GM12878 (cell line): ENCODE data around the gene SLC6A3. TPM values are rescaled to one million over a fixed set of nuclear protein-coding genes. Genes with fewer than 3 reads are reported as not detected.

Experiments
- ATAC-seq: fragments of 200-7000 bp; cut with Tn5 transposase; 3 replicates; pipeline ENCODE4 v1.9.1; 2020; ENCODE audit warnings: mild to moderate bottlenecking, moderate library complexity
- BruUV-seq: library from RNA; stranded (reverse); fragments of 400-500 nt; replicated peaks from 2 replicates; lab custom pipeline; 2021; lab: Mats Ljungman, UMichigan
- CTCF ChIA-PET: fragments of 300-600 bp; sonication (Branson Sonifier 250); formaldehyde crosslinking; extraction: SDS; loops from one replicate; lab custom pipeline; 2021; ENCODE audit warnings: inconsistent platforms; lab: Yijun Ruan, JAX
- POLR2A ChIA-PET: fragments of 350-600 bp; formaldehyde crosslinking; extraction: SDS; loops from one replicate; lab custom pipeline; 2021; ENCODE audit warnings: inconsistent platforms; lab: Charles Lee
- RAD21 ChIA-PET: fragments of 300-600 bp; sonication (Branson Sonifier 250); formaldehyde crosslinking; loops from one replicate; lab custom pipeline; 2023; ENCODE audit warnings: antibody characterized with exemption; ENCODE audit not compliant: unreplicated experiment; lab: Charles Lee
- SMC1A ChIA-PET: fragments of 300-600 bp; sonication (Branson Sonifier 250); formaldehyde crosslinking; loops from one replicate; lab custom pipeline; 2023; ENCODE audit not compliant: unreplicated experiment, uncharacterized antibody; lab: Charles Lee
- DNase-seq: peaks from one replicate; pipeline ENCODE4 v3.0.0-alpha.2; 2011; ENCODE audit warnings: low read depth, low spot score
- FAIRE-seq: peaks from 3 replicates; lab custom pipeline; 2011; peaks lifted over from hg19 to GRCh38; lab: Jason Lieb, UNC
- H2AFZ ChIP-seq: 2 replicates; pipeline ENCODE4 v1.6.0; 2011; ENCODE audit warnings: low read depth, low read length, control low read depth; ENCODE audit not compliant: control insufficient read depth
- H3K27ac ChIP-seq: 2 replicates; pipeline ENCODE4 v1.5.1; 2011; ENCODE audit warnings: control low read depth; ENCODE audit not compliant: control insufficient read depth, insufficient read depth
- H3K27me3 ChIP-seq, 2 experiments: replicated peaks in 1 of 2; 2 replicates each; pipeline versions ENCODE4 v1.6.0 to v1.6.1; 2011; ENCODE audit warnings: low read length in 1 of 2; ENCODE audit not compliant: control insufficient read depth in 2 of 2, insufficient read depth in 2 of 2
- H3K36me3 ChIP-seq, 2 experiments: 2 replicates each; pipeline ENCODE4 v1.5.1; 2011; ENCODE audit warnings: low read length in 1 of 2; ENCODE audit not compliant: control insufficient read depth in 2 of 2, insufficient read depth in 2 of 2
- H3K4me1 ChIP-seq: 2 replicates; pipeline ENCODE4 v1.6.1; 2011; ENCODE audit warnings: mild to moderate bottlenecking, low read length, moderate library complexity, mixed read lengths; ENCODE audit not compliant: control insufficient read depth, insufficient read depth
- H3K4me2 ChIP-seq: 2 replicates; pipeline ENCODE4 v1.6.0; 2011; ENCODE audit warnings: control low read depth; ENCODE audit not compliant: control insufficient read depth, insufficient read depth
- H3K4me3 ChIP-seq: fragments of 200-600 bp; sonication (generic); 2 replicates; pipeline ENCODE4 v1.5.1; 2016
- H3K79me2 ChIP-seq: 2 replicates; pipeline ENCODE4 v1.6.0; 2011; ENCODE audit warnings: low read length; ENCODE audit not compliant: control insufficient read depth, insufficient read depth
- H3K9ac ChIP-seq: 2 replicates; pipeline ENCODE4 v1.8.0; 2011; ENCODE audit warnings: low read length, control low read depth, mixed read lengths; ENCODE audit not compliant: control insufficient read depth, insufficient read depth
- H3K9me3 ChIP-seq: replicated peaks from 3 replicates; pipeline ENCODE4 v1.5.1; 2011; ENCODE audit warnings: mild to moderate bottlenecking, low read length; ENCODE audit not compliant: control insufficient read depth, insufficient read depth
- H4K20me1 ChIP-seq: 2 replicates; pipeline ENCODE4 v1.6.0; 2011; ENCODE audit not compliant: control insufficient read depth, insufficient read depth
- CBX5 ChIP-seq: sonication (generic); IDR thresholded peaks from 2 replicates; pipeline ENCODE4 v1.6.1; 2016; ENCODE audit warnings: low read depth, moderate library complexity, mild to moderate bottlenecking, inconsistent platforms
- CHD2 ChIP-seq: IDR thresholded peaks from 2 replicates; pipeline ENCODE4 v1.6.1; 2011; ENCODE audit warnings: low read depth, low read length, improper control_type of control experiment, borderline replicate concordance
- FOXM1 ChIP-seq: IDR thresholded peaks from 2 replicates; pipeline ENCODE4 v1.6.1; 2012; ENCODE audit warnings: low read depth, mild to moderate bottlenecking, inconsistent platforms, low read length, moderate library complexity
- JUNB ChIP-seq: IDR thresholded peaks from 2 replicates; pipeline ENCODE4 v1.6.1; 2016; ENCODE audit warnings: antibody characterized with exemption, mild to moderate bottlenecking
- JUND ChIP-seq: IDR thresholded peaks from 2 replicates; pipeline ENCODE4 v1.6.1; 2012; ENCODE audit warnings: low read depth, mild to moderate bottlenecking, low read length, improper control_type of control experiment, moderate library complexity
- MEF2A ChIP-seq: IDR thresholded peaks from 2 replicates; pipeline ENCODE4 v1.6.1; 2011; ENCODE audit warnings: low read depth, mild to moderate bottlenecking, low read length, moderate library complexity; ENCODE audit not compliant: insufficient read depth
- PML ChIP-seq: IDR thresholded peaks from 2 replicates; pipeline ENCODE4 v1.6.1; 2012; ENCODE audit warnings: low read length, inconsistent platforms
- SMAD1 ChIP-seq: fragments of 450-650 bp; IDR thresholded peaks from 2 replicates; pipeline ENCODE4 v1.6.1; 2018; ENCODE audit warnings: mild to moderate bottlenecking, low read depth; ENCODE audit not compliant: partially characterized antibody
- STAT3 ChIP-seq: IDR thresholded peaks from 2 replicates; pipeline ENCODE4 v1.6.1; 2011; ENCODE audit warnings: low read depth, low read length, improper control_type of control experiment
- TAF1 ChIP-seq: IDR thresholded peaks from 2 replicates; pipeline ENCODE4 v1.6.1; 2011; ENCODE audit warnings: mild to moderate bottlenecking, low read depth, low read length, borderline replicate concordance
- WGBS: methylation state at CpG from one replicate; pipeline ENCODE4 v1.1.6; 2016; ENCODE audit warnings: low lambda C conversion rate; ENCODE audit not compliant: insufficient replicate concordance, insufficient coverage; ENCODE audit errors: missing lambda C conversion rate; 5-methylcytosine and 5-hydroxymethylcytosine counted together
- in situ Hi-C: fragments of 300-500 bp; cut with MboI; formaldehyde crosslinking; loops from 9 replicates; pipeline ENCODE4 v1.14.3; 2018; ENCODE audit warnings: mixed read lengths
- intact Hi-C: fragments of 100-400 bp; cut with micrococcal nuclease; formaldehyde crosslinking; loops from one replicate; pipeline ENCODE4 v1.14.2; 2022; ENCODE audit not compliant: unreplicated experiment
- polyA plus RNA-seq, 11 experiments: library from polyadenylated mRNA; depleted of rRNA in 4 of 11; unstranded in 6 of 11; stranded (reverse) in 5 of 11; fragments of >200 nt; fragmentation: Nextera tagmentation in 4 of 11; fragmentation: Illumina TruSeq in 1 of 11; extraction: Ambion mirVana in 4 of 11; extraction: Trizol in 1 of 11; gene quantifications; 1 replicate in 1 of 11; 2 replicates in 10 of 11; pipeline versions ENCODE4 v1.2.1 to v1.2.3, GENCODE V29; 2011 to 2016; ENCODE audit warnings: inconsistent platforms in 2 of 11, missing spikeins in 2 of 11, low read depth in 1 of 11
- total RNA-seq, 4 experiments: library from RNA; depleted of rRNA in 3 of 4; stranded (reverse); fragments of >200 nt in 3 of 4; fragmentation: Illumina TruSeq in 1 of 4; extraction: Trizol in 1 of 4; gene quantifications; 2 replicates each; pipeline versions ENCODE4 v1.2.1 to v1.2.3, GENCODE V29; 2013 to 2021
- TF ChIP-seq, protein P1 (sequence below): IDR thresholded peaks from 2 replicates; pipeline ENCODE4 v1.6.1; 2012; ENCODE audit warnings: low read depth, low read length, improper control_type of control experiment
- TF ChIP-seq, protein P2 (sequence below): fragments of 450-650 bp; IDR thresholded peaks from 2 replicates; pipeline ENCODE4 v1.6.1; 2017; ENCODE audit warnings: antibody characterized with exemption, mild to moderate bottlenecking, moderate library complexity

Gene SLC6A3
- total and polyA plus RNA-seq, 10 of the 15 experiments (the other 5 are each of a cell fraction or from before 2014, with no cell fraction given) = 0.01 TPM; not detected in 9

- CTCF ChIA-PET = no interaction called here
- RAD21 ChIA-PET = no interaction called here
- 55% methylated on average over 22 of the region's 22 CpGs for WGBS
- no peaks in the 10 kb centered on the region for H4K20me1 ChIP-seq
- H3K27me3 ChIP-seq = peaks cover 0 to 2% of the 10 kb centered on the region in 2 experiments; a peak in 2 of 4 replicates
- SMC1A ChIA-PET = no interaction called here
- intact Hi-C loops = no loop called here
- H3K4me3 ChIP-seq = no peak overlapping the region
- no peaks in the 10 kb centered on the region for H3K79me2 ChIP-seq
- H3K36me3 ChIP-seq = no peaks in the 10 kb centered on the region
- H3K9me3 ChIP-seq = no peaks in the 10 kb centered on the region
- DNase-seq = no peak
- in situ Hi-C loops = no loop called here
- no peak overlapping the region for H3K27ac ChIP-seq
- H3K4me1 ChIP-seq = no peaks in the 10 kb centered on the region
- POLR2A ChIA-PET = no interaction called here
- no peak overlapping the region for H3K9ac ChIP-seq
- TF ChIP-seq, protein P1, sequence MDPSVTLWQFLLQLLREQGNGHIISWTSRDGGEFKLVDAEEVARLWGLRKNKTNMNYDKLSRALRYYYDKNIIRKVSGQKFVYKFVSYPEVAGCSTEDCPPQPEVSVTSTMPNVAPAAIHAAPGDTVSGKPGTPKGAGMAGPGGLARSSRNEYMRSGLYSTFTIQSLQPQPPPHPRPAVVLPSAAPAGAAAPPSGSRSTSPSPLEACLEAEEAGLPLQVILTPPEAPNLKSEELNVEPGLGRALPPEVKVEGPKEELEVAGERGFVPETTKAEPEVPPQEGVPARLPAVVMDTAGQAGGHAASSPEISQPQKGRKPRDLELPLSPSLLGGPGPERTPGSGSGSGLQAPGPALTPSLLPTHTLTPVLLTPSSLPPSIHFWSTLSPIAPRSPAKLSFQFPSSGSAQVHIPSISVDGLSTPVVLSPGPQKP = no peak
- TF ChIP-seq CHD2 (no peak), FOXM1 (no peak)
- BruUV-seq = no TSS peak
- no peak for FAIRE-seq
- no peak overlapping the region for H2AFZ ChIP-seq
- ATAC-seq = no peak
- H3K4me2 ChIP-seq = no peak overlapping the region
Observed at GRCh38 chr5:1415626-1416360, 29.4 kb downstream of the SLC6A3 start.

GRCh38 chr5:1415059-1415425 lies 30.2 kb downstream of the SLC6A3 start:
- POLR2A ChIA-PET = no interaction called here
- Histone ChIP-seq H4K20me1 (no peaks in the 10 kb centered on the region), H3K4me3 (no peak overlapping the region), H3K9ac (no peak overlapping the region), H3K4me1 (no peaks in the 10 kb centered on the region), H3K36me3 (no peaks in the 10 kb centered on the region), H3K27ac (no peak overlapping the region), H3K9me3 (no peaks in the 10 kb centered on the region), H2AFZ (no peak overlapping the region), H3K79me2 (no peaks in the 10 kb centered on the region), H3K27me3 (peaks cover 0 to 2% of the 10 kb centered on the region in 2 experiments; a peak in 2 of 4 replicates), H3K4me2 (no peak overlapping the region)
- DNase-seq (no peak), FAIRE-seq (no peak), ATAC-seq (no peak; the same call in 1 of the 3 replicates)
- intact Hi-C loops (no loop called here), in situ Hi-C loops (no loop called here)
- CTCF ChIA-PET = no interaction called here
- RAD21 ChIA-PET = no interaction called here
- TF ChIP-seq, protein P1 = no peak
- TF ChIP-seq TAF1 = no peak
- TF ChIP-seq, protein P2, sequence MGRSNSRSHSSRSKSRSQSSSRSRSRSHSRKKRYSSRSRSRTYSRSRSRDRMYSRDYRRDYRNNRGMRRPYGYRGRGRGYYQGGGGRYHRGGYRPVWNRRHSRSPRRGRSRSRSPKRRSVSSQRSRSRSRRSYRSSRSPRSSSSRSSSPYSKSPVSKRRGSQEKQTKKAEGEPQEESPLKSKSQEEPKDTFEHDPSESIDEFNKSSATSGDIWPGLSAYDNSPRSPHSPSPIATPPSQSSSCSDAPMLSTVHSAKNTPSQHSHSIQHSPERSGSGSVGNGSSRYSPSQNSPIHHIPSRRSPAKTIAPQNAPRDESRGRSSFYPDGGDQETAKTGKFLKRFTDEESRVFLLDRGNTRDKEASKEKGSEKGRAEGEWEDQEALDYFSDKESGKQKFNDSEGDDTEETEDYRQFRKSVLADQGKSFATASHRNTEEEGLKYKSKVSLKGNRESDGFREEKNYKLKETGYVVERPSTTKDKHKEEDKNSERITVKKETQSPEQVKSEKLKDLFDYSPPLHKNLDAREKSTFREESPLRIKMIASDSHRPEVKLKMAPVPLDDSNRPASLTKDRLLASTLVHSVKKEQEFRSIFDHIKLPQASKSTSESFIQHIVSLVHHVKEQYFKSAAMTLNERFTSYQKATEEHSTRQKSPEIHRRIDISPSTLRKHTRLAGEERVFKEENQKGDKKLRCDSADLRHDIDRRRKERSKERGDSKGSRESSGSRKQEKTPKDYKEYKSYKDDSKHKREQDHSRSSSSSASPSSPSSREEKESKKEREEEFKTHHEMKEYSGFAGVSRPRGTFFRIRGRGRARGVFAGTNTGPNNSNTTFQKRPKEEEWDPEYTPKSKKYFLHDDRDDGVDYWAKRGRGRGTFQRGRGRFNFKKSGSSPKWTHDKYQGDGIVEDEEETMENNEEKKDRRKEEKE = no peak
- no peak for TF ChIP-seq JUNB
- no peak for TF ChIP-seq JUND
- no peak for TF ChIP-seq SMAD1
- no peak for TF ChIP-seq STAT3
- TF ChIP-seq PML = no peak
- TF ChIP-seq CBX5 = no peak
- no peak for TF ChIP-seq MEF2A
- WGBS = 72% methylated on average over 13 of the region's 13 CpGs
- SMC1A ChIA-PET = no interaction called here
- no TSS peak for BruUV-seq
